Ovary (tissue), 9 donors: ENCODE results near the gene ALAD. TPM values are rescaled to one million over a fixed set of nuclear protein-coding genes. Genes with fewer than 3 reads are reported as not detected.
A peak's percentile ranks its signal among the peaks of the same experiment; 100 is the strongest.

Experiments
- DNase-seq, 5 donors: peaks; one replicate each; pipeline ENCODE4 v3.0.0-alpha.2; 2019 to 2020
- H3K27ac ChIP-seq, 2 donors: fragments of 200-600 bp; one replicate each; pipeline versions ENCODE4 v1.5.1 to v1.8.0; 2019 to 2022
- H3K27me3 ChIP-seq: fragments of 200-600 bp; one replicate; pipeline ENCODE4 v1.8.0; 2022
- H3K36me3 ChIP-seq: fragments of 200-600 bp; sonication (generic); one replicate; pipeline ENCODE4 v1.5.1; 2019
- H3K4me1 ChIP-seq: one replicate; pipeline ENCODE4 v1.8.1; 2013; ENCODE audit warnings: mild to moderate bottlenecking, moderate library complexity; ENCODE audit not compliant: insufficient read depth
- H3K4me3 ChIP-seq: fragments of 200-600 bp; sonication (generic); one replicate; pipeline ENCODE4 v1.5.1; 2017
- H3K9me3 ChIP-seq, 2 donors: fragments of 200-600 bp in 1 of 2; sonication (generic) in 1 of 2; one replicate each; pipeline versions ENCODE4 v1.5.1 to v1.8.1; 2013 to 2019; ENCODE audit warnings: mild to moderate bottlenecking in 1 of 2, moderate library complexity in 1 of 2
- CTCF ChIP-seq, 3 donors: fragments of 450-650 bp in 2 of 3; fragments of 200-600 bp in 1 of 3; IDR thresholded peaks; one replicate each; pipeline versions ENCODE4 v1.5.1 to v1.8.0; 2016 to 2022; ENCODE audit warnings: antibody characterized with exemption in 3 of 3, mild to moderate bottlenecking in 1 of 3
- EP300 ChIP-seq: sonication (generic); formaldehyde crosslinking; IDR thresholded peaks from one replicate; pipeline ENCODE4 v1.6.1; 2017; ENCODE audit warnings: antibody characterized with exemption
- POLR2A ChIP-seq: fragments of 450-650 bp; IDR thresholded peaks from one replicate; pipeline ENCODE4 v1.6.1; 2017; ENCODE audit warnings: antibody characterized with exemption, mild to moderate bottlenecking, moderate library complexity
- WGBS, 3 donors: extraction: QIAGEN DNeasy Blood & Tissue Kit in 1 of 3; methylation state at CpG; one replicate each; pipeline versions ENCODE4 v1.1.5 to v1.1.7; 2013 to 2017; 5-methylcytosine and 5-hydroxymethylcytosine counted together
- intact Hi-C, 4 donors: fragments of 100-400 bp; cut with DNase I; formaldehyde crosslinking; loops; one replicate each; pipeline versions ENCODE4 v1.11.0 to v1.15.1; 2022 to 2023
- polyA plus RNA-seq, 2 donors: library from polyadenylated mRNA; stranded (reverse); fragments of 200-250 nt in 1 of 2; fragments of 350-450 nt in 1 of 2; fragmentation: Illumina TruSeq in 1 of 2; extraction: RNeasy Lipid Tissue Mini Kit (QIAGEN cat#74804) in 1 of 2; gene quantifications; one replicate each; pipeline ENCODE4 v1.2.3, GENCODE V29; 2013 to 2014
- total RNA-seq, 7 donors: library from RNA; depleted of rRNA in 2 of 7; stranded (reverse); fragments of >200 nt in 2 of 7; fragmentation: NEBNext Ultra II Directional in 3 of 7; extraction: Animal tissue kit (Norgen Biotek cat#: 25700) in 3 of 7; gene quantifications; one replicate each; pipeline versions ENCODE4 v1.1.0 to v1.2.4, GENCODE V29; 2016 to 2023
- donor health status: DM: no; HTN: no; CAD: no; lungs with moderate emphysema.
- donor health status: DM: no; HTN: no; CAD: no.
- donor health status: Bipolar disorder and iron deficiency.
- donor health status: DM: yes; HTN: yes; CAD: no.
- donor health status: DM: no; HTN: no; CAD: no.
- donor health status: DM: yes; HTN: yes; CAD: no.

The ALAD gene
- total and polyA plus RNA-seq, 9 donors, result 14.3 to 59.3 (median 43.8) TPM

DNA sequence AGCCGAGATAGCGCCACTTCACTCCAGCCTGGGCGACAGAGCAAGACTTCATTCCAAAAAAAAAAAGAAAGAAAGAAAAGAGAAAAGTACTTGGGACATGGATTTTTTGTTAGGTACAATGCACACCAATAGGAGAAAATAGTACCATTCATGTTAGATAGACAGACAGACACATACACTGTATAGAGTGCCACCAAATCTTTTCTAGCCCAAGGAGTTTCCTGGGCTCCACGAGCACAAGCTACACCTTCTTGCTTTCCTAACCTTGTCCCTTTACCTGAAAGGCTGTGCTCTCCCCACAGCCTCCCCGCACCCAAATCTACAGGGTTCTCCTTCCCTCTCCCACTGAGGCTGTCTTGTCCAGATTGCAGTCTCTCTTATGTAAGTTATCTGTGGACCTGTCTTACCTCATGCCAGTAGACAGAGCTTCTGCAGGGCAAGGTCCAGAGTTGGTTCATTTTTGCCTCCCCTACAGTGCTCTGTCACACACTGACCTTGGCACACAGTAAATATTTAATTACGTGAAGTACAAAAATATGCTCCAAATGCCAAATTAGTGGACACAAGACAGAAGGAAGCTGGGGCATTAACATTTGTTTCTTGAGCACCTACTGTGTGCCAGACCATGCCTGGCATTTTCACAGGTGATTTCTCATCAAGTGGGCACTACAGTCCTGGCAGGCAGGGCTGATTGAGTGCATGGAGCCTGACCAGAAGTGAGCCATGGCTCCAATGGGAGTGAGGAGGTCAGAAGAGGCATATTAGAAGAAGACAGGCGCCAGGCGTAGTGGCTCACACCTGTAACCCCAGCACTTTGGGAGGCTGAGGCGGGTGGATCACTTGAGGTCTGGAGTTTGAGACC is 5.9 kb downstream of the ALAD start:
- Histone ChIP-seq H3K27me3 (no peaks in the 10 kb centered on the region), H3K4me1 (peaks cover 6% of the 10 kb centered on the region), H3K4me3 (no peak overlapping the region), H3K27ac (no peak overlapping the region), H3K36me3 (no peaks in the 10 kb centered on the region), H3K9me3 (no peaks in the 10 kb centered on the region)
- intact Hi-C loops, result no loop called here
- WGBS, 3 donors, result 94 to 98% (median 96%) methylated on average over 9 of the region's 9 CpGs
- peak in 1 of 5 donors; percentile 5 for DNase-seq
- no peak for TF ChIP-seq CTCF (IDR thresholded peaks at IDR 0.05)
- TF ChIP-seq EP300, result no peak
- no peak for TF ChIP-seq POLR2A

- no peaks in the 10 kb centered on the region for H3K36me3 ChIP-seq
- no peaks in the 10 kb centered on the region for H3K9me3 ChIP-seq
- no peak for DNase-seq
- H3K4me3 ChIP-seq, result no peak overlapping the region
- intact Hi-C loops, result no loop called here
- H3K27me3 ChIP-seq, result no peaks in the 10 kb centered on the region
- 91 to 94% (median 94%) methylated on average over 7 of the region's 7 CpGs for WGBS, 3 donors
- H3K27ac ChIP-seq, result no peak overlapping the region
- TF ChIP-seq CTCF (IDR thresholded peaks at IDR 0.05) (no peak), POLR2A (no peak), EP300 (no peak)
- peaks cover 2% of the 10 kb centered on the region for H3K4me1 ChIP-seq
These were observed 7.8 kb downstream of the ALAD start for GRCh38 chr9:113393281-113393680.

GRCh38 chr9:113391917-113392316 is 9.2 kb downstream of the ALAD start:
- no peaks in the 10 kb centered on the region for H3K36me3 ChIP-seq
- no peak overlapping the region for H3K4me3 ChIP-seq
- no peak overlapping the region for H3K27ac ChIP-seq
- H3K4me1 ChIP-seq, result no peaks in the 10 kb centered on the region
- DNase-seq, result no peak
- H3K27me3 ChIP-seq, result no peaks in the 10 kb centered on the region
- 89 to 92% (median 89%) methylated on average over 7 of the region's 7 CpGs for WGBS, 3 donors
- no peak for TF ChIP-seq POLR2A
- no peak for TF ChIP-seq EP300
- TF ChIP-seq CTCF (IDR thresholded peaks at IDR 0.05), result no peak
- intact Hi-C loops, result no loop called here
- no peaks in the 10 kb centered on the region for H3K9me3 ChIP-seq

GRCh38 chr9:113390192-113390960 is 10.7 kb downstream of the ALAD start:
- Histone ChIP-seq H3K36me3 (no peaks in the 10 kb centered on the region), H3K9me3 (no peaks in the 10 kb centered on the region), H3K27me3 (no peaks in the 10 kb centered on the region), H3K27ac (no peak overlapping the region), H3K4me3 (no peak overlapping the region), H3K4me1 (no peaks in the 10 kb centered on the region)
- 89 to 96% (median 91%) methylated on average over 17 of the region's 17 CpGs for WGBS, 3 donors
- TF ChIP-seq EP300, result no peak
- TF ChIP-seq POLR2A, result no peak
- no peak for TF ChIP-seq CTCF (IDR thresholded peaks at IDR 0.05)
- intact Hi-C loops, result no loop called here
- DNase-seq, result no peak
